Muscle of leg (tissue), 11 donors: ENCODE measurements around the gene KCNQ1OT1. TPM values are rescaled to one million over a fixed set of nuclear protein-coding genes. Genes with fewer than 3 reads are reported as not detected.

Experiments used
- DNase-seq: peaks from one replicate; pipeline ENCODE4 v3.0.0; 2013
- H3K27ac ChIP-seq: one replicate; pipeline ENCODE4 v1.5.1; 2013; ENCODE audit warnings: mild to moderate bottlenecking, low read length, control low read depth
- H3K27me3 ChIP-seq: one replicate; pipeline ENCODE4 v1.6.1; 2013; ENCODE audit warnings: low read length; ENCODE audit not compliant: control insufficient read depth, insufficient read depth
- H3K36me3 ChIP-seq: one replicate; pipeline ENCODE4 v1.6.1; 2013; ENCODE audit warnings: low read length; ENCODE audit not compliant: control insufficient read depth, insufficient read depth
- H3K4me1 ChIP-seq: one replicate; pipeline ENCODE4 v1.6.1; 2013; ENCODE audit warnings: low read length; ENCODE audit not compliant: control insufficient read depth, insufficient read depth
- H3K4me3 ChIP-seq: one replicate; pipeline ENCODE4 v1.5.1; 2013; ENCODE audit warnings: low read length, control low read depth
- H3K9me3 ChIP-seq: replicated peaks from 2 replicates; pipeline ENCODE4 v1.6.1; 2013; ENCODE audit warnings: low read depth, low read length; ENCODE audit not compliant: control insufficient read depth
- WGBS: methylation state at CpG from one replicate; pipeline ENCODE4 v1.1.5; 2013; ENCODE audit warnings: missing lambda C conversion rate; ENCODE audit not compliant: insufficient coverage; 5-methylcytosine and 5-hydroxymethylcytosine counted together
- polyA plus RNA-seq, 8 donors: library from polyadenylated mRNA; unstranded; fragments of 120-200 nt; gene quantifications; one replicate each; pipeline versions ENCODE4 v1.2.1 to v1.2.3, GENCODE V29; 2013; ENCODE audit warnings: inconsistent platforms in 1 of 8, low replicate concordance in 1 of 8; ENCODE audit not compliant: insufficient read length in 8 of 8, insufficient read depth in 1 of 8
- total RNA-seq: library from RNA; stranded (reverse); fragments of 120-200 nt; gene quantifications from one replicate; pipeline ENCODE4 v1.2.4, GENCODE V29; 2013

Gene KCNQ1OT1
- total and polyA plus RNA-seq, 9 donors, result 0.45 to 10.8 (median 1.00) TPM

DNA sequence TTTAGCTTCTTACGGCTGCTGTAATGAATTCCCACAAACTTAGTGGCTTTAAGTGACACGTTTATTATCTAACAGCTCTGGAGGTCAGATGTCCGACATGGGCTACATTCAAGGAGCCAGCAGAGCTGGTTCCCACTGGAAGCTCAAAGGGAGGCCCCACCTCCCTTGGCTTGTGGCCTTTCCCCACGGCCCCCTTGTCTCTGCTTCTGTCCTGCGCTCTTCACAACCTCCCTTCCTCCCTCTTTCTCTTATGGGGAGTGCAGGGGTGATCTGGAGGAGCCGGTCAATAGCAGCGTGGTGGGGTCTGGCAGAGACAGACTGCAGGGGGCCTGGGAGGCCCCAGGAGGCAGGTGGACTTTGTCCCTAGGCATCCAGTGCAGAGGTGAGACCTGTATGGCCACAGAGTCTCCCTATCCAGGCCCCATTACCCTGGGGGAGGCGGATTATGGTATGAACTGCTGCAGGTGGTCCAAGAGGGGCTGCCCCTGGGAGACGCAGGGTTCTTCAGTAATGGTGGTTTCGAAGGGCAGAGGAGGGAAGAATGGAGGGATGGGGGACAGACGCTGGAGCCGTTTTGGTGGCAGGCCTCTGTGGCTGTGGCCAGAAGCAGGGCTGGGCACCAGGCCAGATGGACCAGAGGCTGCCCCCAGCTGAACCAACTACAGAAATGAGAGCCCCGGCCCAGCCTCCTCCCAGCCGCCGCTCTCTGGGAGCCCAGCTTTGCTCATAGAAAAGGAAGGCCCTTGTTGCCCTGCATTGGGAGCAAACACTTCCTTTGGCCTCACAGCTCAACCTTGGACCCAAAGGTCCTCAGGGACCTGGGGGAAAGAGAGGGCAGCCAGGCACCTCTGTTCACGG lies 30.7 kb upstream of the KCNQ1OT1 start:
- no peak for DNase-seq
- H3K27ac ChIP-seq, result peak overlapping the region; percentile 51
- no peaks in the 10 kb centered on the region for H3K36me3 ChIP-seq
- peaks cover 9% of the 10 kb centered on the region for H3K9me3 ChIP-seq
- peaks cover 66% of the 10 kb centered on the region for H3K4me1 ChIP-seq
- no peak overlapping the region for H3K4me3 ChIP-seq
- H3K27me3 ChIP-seq, result peaks cover 2% of the 10 kb centered on the region
- 53% methylated on average over 9 of the region's 16 CpGs for WGBS

DNA sequence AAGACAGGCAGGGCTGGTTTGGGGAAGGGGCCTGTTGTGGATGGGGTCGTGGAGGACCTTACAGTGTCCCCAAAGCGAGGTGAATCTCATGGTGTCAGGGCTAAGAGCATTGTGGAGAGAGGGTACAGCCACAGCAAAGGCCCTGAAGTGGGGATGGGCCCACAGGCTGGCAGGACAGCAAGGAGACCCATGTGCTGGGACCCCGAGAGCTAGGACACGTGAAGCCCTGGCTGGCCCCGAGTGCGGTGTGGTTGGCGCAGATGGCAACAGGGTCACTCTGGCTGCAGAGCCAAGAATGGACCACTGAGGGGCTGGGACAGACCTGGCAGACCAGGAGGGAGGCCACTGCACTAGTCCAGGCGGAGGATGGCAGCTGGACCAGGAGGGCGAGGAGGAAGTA lies 30.0 kb upstream of the KCNQ1OT1 start:
- Histone ChIP-seq H3K36me3 (no peaks in the 10 kb centered on the region), H3K4me1 (peaks cover 71% of the 10 kb centered on the region), H3K27me3 (peaks cover 2% of the 10 kb centered on the region), H3K4me3 (no peak overlapping the region), H3K27ac (peak overlapping the region; percentile 51), H3K9me3 (peaks cover 9% of the 10 kb centered on the region)
- 91% methylated on average over 9 of the region's 9 CpGs for whole genome bisulfite sequencing
- no peak for DNase-seq

DNA sequence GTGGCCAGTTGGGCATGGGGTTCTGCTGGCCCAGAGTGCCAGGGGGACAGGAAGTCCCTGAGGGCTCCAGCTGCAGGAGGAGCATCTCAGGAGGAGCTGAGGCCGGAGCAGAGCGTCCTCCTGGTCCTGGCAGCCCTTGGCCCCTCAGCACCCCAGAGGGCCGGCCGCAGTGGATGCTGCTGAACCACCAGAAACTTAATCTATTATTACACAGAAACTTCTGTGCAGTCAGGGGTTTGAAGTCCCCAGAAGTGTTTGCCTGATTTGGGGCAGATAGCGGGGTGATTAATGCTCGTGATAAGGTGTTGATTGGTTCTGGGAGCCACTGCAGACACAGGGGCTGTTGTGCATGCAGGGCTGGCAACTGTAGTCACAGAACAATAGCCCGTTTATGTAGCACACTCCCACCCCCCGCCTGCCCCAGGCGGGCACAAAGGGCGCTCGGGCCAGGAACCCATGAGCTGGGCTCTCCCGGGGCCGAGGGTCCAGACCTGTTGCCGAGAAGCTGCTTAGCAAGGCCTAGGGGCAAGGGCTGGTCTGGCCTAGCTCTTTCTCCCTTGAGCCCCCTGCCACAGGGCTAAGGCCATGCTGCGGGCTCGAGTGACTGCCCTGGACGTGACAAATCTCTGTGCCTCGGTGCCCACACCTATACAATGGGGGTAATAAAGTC lies 29.0 kb upstream of the KCNQ1OT1 start:
- 78% methylated on average over 10 of the region's 18 CpGs for WGBS
- H3K4me3 ChIP-seq, result no peak overlapping the region
- H3K27me3 ChIP-seq, result peaks cover 2% of the 10 kb centered on the region
- DNase-seq, result no peak
- peaks cover 73% of the 10 kb centered on the region for H3K4me1 ChIP-seq
- no peaks in the 10 kb centered on the region for H3K36me3 ChIP-seq
- H3K9me3 ChIP-seq, result peaks cover 9% of the 10 kb centered on the region
- no peak overlapping the region for H3K27ac ChIP-seq

DNA sequence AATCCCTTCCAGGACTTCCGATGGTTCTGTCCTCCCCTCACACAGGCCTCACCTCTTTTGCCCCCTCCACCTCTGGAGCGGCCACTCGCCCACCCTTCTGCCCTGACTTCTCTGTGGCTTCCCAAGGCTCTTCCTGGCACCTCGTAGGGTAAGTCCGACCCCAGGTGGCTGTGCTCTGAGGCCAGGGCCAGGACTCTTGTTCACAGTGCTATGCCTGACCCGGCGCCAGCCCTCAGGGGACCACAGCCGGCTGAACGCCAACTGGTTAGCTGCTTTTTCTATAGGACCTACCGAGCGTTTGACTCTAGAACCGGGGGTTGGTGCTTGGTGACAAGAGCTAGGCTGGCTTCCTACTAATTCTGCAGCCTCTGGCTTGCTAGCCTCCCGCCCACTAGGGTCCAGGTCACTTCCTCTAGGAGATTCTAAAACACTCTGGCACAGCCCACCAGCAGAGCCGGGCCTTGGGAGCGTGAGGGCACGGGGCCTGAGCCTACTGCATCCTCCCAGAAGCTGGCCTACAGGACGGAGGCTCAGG lies 28.4 kb upstream of the KCNQ1OT1 start:
- H3K36me3 ChIP-seq, result no peaks in the 10 kb centered on the region
- H3K27ac ChIP-seq, result no peak overlapping the region
- H3K9me3 ChIP-seq, result peaks cover 9% of the 10 kb centered on the region
- no peak for DNase-seq
- H3K4me1 ChIP-seq, result peaks cover 76% of the 10 kb centered on the region
- H3K4me3 ChIP-seq, result no peak overlapping the region
- H3K27me3 ChIP-seq, result peaks cover 2% of the 10 kb centered on the region
- 91% methylated on average over 13 of the region's 17 CpGs for WGBS

DNA sequence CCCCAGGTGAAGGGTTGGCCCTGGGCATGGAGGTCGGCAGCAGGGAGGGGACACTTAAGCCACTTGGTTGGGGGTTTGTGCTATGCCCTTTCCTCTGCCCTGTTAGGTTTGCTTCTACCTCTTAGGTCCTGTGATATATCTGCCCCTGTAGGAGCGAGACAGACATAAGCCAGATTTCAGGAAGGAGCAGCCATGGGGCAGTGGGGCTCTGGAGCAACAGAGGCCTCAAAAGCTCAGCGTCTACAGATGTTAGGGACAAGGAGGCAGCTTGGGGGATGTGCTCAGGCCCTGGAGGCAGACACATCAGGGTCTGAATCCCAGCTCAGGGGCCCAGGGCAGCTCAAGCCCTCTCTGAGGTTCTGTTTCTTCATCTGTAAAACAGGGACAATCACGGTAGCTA lies 27.2 kb upstream of the KCNQ1OT1 start:
- Histone ChIP-seq H3K4me3 (no peak overlapping the region), H3K27me3 (peaks cover 2% of the 10 kb centered on the region), H3K36me3 (no peaks in the 10 kb centered on the region), H3K4me1 (peaks cover 86% of the 10 kb centered on the region), H3K9me3 (peaks cover 9% of the 10 kb centered on the region), H3K27ac (no peak overlapping the region)
- WGBS, result 100% methylated on average over 3 of the region's 4 CpGs
- no peak for DNase-seq

DNA sequence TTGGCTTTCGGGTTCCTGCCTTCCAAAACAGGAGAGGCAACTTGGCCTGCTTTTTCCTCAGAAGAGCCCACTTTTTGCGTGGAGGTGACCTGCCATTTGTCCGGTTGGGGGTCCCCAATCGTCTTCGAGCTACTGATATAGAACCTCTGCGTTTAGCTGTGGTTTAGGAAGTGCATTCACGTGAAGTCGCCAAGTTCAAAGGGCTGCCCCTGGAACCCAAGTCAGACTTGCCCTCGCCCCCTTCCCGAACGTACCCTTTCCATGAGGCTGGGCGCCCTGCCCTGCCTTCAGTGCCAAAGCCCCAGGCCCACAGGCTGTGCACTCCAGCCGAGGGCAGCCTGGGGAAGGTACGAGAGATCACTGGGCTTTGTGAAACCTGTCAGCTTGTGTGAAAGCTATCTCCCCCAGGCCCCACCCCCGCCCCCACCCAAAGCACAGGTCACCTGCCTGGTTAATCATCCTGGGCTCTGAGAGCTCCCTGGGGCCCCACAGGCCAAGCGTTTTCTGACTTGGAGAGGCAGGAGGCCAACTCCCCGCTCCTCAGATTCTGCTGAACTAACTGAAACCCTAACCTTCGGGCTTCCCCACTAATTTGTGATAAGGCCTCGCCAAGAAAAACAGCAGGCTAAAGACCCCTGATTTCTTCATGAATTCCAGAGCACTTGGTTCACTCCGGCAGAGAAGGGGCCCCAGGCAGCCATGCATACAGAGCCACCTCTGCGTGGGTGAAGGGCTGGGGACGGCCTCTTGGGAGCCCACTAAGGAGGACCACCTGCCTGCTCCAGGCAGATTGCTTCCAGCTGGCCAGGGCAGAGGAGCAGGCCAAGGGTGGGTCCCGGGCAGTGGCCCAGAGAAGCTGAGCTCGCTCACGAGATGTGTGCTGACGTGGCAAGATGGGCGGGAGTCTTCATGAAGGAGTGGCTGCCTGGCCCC lies 25.8 kb upstream of the KCNQ1OT1 start:
- H3K9me3 ChIP-seq, result peaks cover 9% of the 10 kb centered on the region
- DNase-seq, result peak; percentile 95
- peak overlapping the region; percentile 84 for H3K27ac ChIP-seq
- WGBS, result 50% methylated on average over 19 of the region's 27 CpGs
- peaks cover 2% of the 10 kb centered on the region for H3K27me3 ChIP-seq
- peaks cover 79% of the 10 kb centered on the region for H3K4me1 ChIP-seq
- H3K4me3 ChIP-seq, result no peak overlapping the region
- no peaks in the 10 kb centered on the region for H3K36me3 ChIP-seq

DNA sequence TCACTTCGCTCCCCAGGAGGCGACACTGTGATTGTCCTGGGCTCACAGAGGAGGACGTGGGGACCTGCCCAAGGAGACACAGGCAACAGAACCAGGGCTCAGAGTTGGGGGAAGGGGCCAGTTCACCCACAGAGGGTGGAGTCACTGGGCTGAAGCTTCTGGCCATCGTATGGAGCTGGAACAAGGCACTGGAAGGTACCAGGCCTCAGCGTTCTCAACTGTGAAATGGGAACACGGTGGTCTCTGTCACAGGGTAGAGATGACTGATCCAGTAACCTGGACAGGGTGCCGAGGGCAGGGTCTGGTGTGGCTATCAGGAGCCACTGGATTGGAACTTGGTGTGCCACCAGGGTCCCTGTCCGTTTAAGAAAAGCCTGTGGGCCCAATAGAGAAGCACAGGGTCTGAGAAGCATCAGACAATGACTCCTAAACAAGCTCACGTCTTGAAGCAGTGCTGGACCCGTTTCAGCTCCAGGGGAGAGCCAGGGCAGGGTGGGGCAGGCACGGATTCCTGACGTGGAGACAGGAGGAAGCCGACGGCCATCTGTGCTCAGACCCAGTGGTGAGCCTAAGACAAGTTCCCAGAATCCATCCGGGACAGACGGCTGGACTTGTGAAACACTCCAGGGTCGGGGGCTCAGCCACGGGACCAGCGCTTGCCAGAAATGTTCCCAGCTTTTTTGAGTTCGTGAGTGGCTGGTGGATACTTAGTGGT lies 25.0 kb upstream of the KCNQ1OT1 start:
- H3K36me3 ChIP-seq, result no peaks in the 10 kb centered on the region
- no peak overlapping the region for H3K4me3 ChIP-seq
- peak; percentile 89 for DNase-seq
- peak overlapping the region; percentile 84 for H3K27ac ChIP-seq
- H3K9me3 ChIP-seq, result peaks cover 9% of the 10 kb centered on the region
- WGBS, result 40% methylated on average over 17 of the region's 20 CpGs
- peaks cover 2% of the 10 kb centered on the region for H3K27me3 ChIP-seq
- peaks cover 79% of the 10 kb centered on the region for H3K4me1 ChIP-seq

DNA sequence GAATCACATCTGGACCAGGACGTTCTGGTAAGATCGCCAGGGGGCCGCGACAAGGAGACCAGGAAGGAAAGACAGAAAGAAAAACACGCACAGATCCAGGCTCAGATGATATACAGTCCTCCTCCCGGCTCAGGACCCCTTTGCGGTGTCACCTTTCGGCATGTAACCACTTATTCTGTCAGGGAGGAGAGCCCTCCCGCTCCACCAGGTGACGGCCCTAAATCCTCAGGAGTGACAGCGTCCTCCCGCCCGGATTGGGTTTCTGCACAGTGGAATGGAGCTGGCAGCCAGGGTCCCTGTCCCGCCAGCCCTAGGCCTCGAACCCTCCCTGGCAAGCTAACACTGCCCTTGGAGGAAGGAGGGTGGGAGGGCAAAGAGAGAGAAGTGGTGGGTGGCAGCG lies 24.3 kb upstream of the KCNQ1OT1 start:
- peaks cover 79% of the 10 kb centered on the region for H3K4me1 ChIP-seq

DNA sequence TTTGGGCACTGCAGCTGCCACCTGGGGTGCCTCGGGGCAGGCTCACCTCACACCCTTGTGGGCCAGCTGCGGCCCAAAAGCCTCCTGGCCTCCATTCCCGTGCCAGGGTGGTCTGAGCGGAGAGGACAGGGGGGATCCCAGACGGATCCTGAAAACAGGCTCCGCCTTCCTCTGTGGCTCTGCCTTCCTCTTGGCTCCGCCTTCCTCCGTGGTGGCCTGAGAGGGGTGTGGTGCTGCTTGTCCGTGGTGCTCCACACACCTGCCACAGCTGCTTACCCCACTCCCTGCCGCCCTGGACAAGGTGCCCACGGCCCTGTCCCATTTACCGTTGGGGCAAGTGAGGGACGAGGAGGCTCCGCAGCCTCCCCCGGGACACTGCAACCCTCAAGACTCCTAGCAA lies 23.2 kb upstream of the KCNQ1OT1 start:
- H3K4me1 ChIP-seq, result peaks cover 79% of the 10 kb centered on the region
- H3K4me3 ChIP-seq, result no peak overlapping the region
- no peak for DNase-seq
- 94% methylated on average over 2 of the region's 15 CpGs for WGBS
- peaks cover 2% of the 10 kb centered on the region for H3K27me3 ChIP-seq
- H3K9me3 ChIP-seq, result peaks cover 9% of the 10 kb centered on the region
- no peak overlapping the region for H3K27ac ChIP-seq
- no peaks in the 10 kb centered on the region for H3K36me3 ChIP-seq

More for the DNA sequence above, 24.3 kb upstream of the KCNQ1OT1 start:
- peak; percentile 53 for DNase-seq
- Histone ChIP-seq H3K27me3 (peaks cover 2% of the 10 kb centered on the region), H3K4me3 (no peak overlapping the region), H3K27ac (peak overlapping the region; percentile 84), H3K9me3 (peaks cover 9% of the 10 kb centered on the region), H3K36me3 (no peaks in the 10 kb centered on the region)
- WGBS, result 45% methylated on average over 9 of the region's 16 CpGs
